Fibroblast of villous mesenchyme (primary cell): ENCODE measurements around the gene ADD3. TPM values are rescaled to one million over a fixed set of nuclear protein-coding genes. Genes with fewer than 3 reads are reported as not detected.

Experiments used
- DNase-seq: peaks from one replicate; pipeline ENCODE4 v3.0.0-alpha.2; 2010; ENCODE audit warnings: low read depth
- H3K4me3 ChIP-seq: 2 replicates; pipeline ENCODE4 v1.5.1; 2011; ENCODE audit warnings: low read depth, mild to moderate bottlenecking, low read length
- total RNA-seq: library from RNA; depleted of rRNA; stranded (reverse); fragments of >200 nt; gene quantifications from 2 replicates; pipeline ENCODE4 v1.2.3, GENCODE V29; 2012
- TF ChIP-seq, protein P1 (sequence below): IDR thresholded peaks from 2 replicates; pipeline ENCODE4 v1.5.1; 2012; ENCODE audit warnings: low read depth, mild to moderate bottlenecking, low read length; ENCODE audit not compliant: insufficient read depth

The ADD3 gene
- total RNA-seq, 1 donor = 97.6 TPM

DNA sequence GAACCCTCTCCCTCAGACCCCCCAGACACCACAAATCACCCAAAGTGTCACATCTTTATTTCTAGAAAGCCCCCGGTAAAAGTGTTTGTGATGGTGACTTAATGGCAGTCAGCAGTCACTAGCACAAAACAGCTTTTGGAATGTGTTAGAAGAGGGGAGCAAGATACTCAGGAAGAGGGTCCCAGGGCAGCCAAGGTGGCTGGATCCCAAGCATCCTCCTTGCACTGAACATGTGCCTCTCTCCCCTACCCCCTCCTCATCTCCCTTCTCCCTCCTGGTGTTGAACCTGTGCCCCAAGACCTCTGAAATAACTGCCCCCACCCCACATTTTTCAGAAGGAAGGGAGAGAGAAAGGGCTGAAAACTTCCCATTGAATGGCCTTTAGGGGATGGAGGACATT is 161.8 kb downstream of the ADD3 start:
- TF ChIP-seq, protein P1, sequence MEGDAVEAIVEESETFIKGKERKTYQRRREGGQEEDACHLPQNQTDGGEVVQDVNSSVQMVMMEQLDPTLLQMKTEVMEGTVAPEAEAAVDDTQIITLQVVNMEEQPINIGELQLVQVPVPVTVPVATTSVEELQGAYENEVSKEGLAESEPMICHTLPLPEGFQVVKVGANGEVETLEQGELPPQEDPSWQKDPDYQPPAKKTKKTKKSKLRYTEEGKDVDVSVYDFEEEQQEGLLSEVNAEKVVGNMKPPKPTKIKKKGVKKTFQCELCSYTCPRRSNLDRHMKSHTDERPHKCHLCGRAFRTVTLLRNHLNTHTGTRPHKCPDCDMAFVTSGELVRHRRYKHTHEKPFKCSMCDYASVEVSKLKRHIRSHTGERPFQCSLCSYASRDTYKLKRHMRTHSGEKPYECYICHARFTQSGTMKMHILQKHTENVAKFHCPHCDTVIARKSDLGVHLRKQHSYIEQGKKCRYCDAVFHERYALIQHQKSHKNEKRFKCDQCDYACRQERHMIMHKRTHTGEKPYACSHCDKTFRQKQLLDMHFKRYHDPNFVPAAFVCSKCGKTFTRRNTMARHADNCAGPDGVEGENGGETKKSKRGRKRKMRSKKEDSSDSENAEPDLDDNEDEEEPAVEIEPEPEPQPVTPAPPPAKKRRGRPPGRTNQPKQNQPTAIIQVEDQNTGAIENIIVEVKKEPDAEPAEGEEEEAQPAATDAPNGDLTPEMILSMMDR = no peak
- no peak for DNase-seq
- no peak overlapping the region for H3K4me3 ChIP-seq

DNA sequence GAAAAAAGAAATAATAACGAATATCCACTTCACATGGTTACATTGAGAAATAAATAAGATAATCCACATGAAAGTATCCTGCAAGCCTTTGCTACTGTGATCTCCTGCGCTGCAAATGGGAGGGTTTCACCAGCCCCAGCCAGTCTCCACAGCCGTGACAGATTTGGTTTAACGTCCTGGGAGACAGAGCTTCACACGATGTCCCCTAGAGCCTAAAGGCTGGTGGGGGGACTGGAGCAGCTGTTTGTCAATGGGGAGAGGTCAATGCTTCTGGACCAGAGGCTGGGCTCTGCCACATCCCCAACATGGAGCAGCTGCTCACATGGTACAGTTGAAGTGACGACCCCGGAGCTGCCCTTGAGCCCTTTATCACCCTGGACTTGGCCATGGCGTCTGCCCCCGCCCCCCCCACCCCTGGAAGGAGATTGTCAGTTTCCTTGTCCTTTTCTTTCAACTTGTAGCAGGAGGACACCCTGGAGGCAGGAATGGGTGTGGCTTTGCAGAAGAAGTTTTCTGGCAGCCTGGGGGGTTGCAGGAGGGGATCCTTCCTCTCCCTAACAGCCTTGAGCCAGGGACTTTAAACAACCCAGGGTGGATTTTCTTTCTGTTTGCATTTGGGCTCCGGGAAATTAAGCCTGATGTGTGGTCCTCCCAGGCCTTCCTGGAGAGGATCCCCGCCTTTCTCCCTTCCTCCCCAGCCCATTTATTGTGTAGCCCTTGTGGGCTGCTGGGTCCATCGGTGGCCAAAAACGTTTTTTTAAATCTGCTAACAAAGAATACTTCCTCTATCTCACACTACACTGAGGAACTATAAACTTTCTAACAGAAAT is 162.6 kb downstream of the ADD3 start:
- no peak for DNase-seq
- H3K4me3 ChIP-seq = no peak overlapping the region
- TF ChIP-seq, protein P1 = no peak

DNA sequence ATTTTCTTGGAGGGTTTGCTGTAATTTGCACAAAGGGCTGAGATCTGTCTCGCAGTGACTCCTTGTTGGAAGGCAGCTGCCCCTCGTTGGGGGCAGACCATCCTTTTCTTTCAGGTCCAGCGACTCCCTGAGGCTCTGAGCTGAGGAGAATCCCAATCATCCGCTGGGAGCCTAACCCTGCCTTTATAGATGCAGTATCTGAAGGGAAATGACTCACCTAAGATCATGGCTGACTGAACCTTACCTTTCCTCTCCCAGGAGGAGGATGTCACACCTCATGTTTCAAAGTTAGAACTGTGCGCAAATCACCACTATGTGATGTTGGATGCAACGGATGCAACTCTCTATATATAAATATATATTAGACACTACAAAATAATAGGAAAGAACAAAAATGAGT is 163.2 kb downstream of the ADD3 start:
- DNase-seq = no peak
- TF ChIP-seq, protein P1 = no peak
- H3K4me3 ChIP-seq = no peak overlapping the region

DNA sequence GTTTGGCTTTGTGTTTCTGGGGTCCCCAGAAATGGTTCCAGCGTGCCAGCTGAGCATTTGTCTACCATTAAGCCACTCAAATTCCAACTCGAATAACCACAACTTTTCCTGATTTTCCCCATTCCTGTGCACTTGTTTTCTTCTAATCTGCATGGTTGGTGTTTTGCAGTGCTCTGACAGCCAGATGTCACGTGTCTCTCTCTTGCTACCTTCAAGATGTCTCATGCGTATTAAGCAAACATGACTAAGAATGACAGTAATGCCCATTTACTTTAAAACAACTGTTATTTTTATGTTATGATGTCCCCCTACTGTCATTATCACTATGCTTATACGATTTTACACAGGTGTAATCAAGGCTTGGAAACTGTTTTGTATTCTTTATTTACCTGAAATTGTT is 164.4 kb downstream of the ADD3 start:
- TF ChIP-seq, protein P1 = no peak
- no peak overlapping the region for H3K4me3 ChIP-seq
- no peak for DNase-seq

DNA sequence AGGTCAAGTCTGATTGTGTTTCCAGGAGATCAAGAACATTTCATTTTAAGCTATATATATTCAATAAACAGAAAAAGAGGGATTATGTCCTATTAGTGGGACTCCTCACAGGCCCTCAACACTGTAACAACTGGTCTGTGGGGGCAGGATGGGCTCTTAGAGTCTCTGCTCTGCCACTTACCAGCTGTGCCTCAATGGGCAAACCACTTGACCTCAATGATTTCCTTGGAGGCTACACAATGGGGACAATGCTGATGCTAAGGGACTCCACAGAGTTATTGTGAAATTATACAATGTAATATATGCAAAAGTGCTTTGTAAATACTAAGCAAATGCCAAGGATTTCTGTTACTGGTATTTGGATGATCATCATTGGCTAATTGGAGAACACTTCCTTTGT is 166.4 kb downstream of the ADD3 start:
- TF ChIP-seq, protein P1 = no peak
- no peak overlapping the region for H3K4me3 ChIP-seq
- no peak for DNase-seq

DNA sequence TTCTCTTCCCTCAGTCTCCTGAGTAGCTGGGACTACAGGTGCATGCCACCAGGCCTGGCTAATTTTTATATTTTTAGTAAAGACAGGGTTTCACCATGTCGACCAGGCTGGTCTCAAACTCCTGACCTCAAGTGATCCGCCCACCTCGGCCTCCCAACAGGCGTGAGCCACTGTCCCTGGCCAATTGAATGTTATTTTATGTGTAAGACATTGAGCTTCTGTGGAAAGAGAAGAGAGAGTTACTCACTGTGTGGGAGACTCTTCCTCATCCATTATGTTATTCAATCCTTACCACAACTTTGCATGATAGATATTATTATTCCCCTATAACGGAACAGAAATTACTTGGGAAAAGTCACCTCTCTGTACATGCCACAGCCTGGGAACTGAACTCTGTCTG is 167.0 kb downstream of the ADD3 start:
- TF ChIP-seq, protein P1 = no peak
- no peak for DNase-seq
- no peak overlapping the region for H3K4me3 ChIP-seq

DNA sequence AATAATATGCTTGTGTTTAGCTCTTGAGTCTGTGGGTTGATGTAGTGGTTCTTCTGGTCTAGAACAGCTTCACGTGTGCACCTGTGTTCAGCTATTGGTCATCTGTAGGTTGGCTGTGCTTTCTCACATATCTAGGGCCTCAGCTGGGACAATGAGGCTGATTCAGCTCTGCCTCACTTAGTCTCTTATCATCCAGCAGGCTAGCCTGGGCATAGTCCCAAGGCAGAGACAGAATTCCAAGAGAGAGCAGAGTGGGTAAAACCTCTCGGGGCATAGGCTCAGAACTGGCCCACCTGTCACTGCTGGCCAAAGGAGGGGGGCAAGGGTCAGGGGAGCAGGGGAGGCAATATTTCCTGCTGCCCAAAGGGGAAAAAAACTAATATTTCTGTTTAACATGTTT is 167.6 kb downstream of the ADD3 start:
- TF ChIP-seq, protein P1 = no peak
- no peak overlapping the region for H3K4me3 ChIP-seq
- DNase-seq = no peak
